ENCODE results near the gene CDHR1.

The CDHR1 gene

GRCh38 chr10:84262190-84262956, 68.0 kb downstream of the CDHR1 start:
- no peak for DNase-seq (ENCODE audit: low read depth, low spot score)

DNA sequence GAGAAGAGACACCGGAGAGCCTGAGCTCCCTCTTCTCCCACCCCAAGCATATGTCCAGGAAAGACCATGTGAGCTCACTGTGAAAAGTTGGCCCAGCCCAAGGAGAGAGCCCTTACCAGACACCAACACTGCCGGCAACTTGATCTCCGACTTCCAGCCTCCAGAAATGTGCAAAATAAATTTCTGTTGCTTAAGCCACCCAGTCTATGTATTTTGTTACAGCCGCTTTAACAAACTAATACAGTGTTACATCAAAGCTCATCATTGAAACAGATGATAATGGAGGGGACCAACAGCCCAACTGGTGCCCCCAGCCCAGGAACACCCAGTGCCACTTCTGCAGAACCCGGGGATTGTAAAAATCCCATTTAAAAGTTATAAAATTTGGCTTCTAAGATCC, 69.4 kb downstream of the CDHR1 start:
- no peak for DNase-seq (ENCODE audit: low read depth, low spot score)

DNA sequence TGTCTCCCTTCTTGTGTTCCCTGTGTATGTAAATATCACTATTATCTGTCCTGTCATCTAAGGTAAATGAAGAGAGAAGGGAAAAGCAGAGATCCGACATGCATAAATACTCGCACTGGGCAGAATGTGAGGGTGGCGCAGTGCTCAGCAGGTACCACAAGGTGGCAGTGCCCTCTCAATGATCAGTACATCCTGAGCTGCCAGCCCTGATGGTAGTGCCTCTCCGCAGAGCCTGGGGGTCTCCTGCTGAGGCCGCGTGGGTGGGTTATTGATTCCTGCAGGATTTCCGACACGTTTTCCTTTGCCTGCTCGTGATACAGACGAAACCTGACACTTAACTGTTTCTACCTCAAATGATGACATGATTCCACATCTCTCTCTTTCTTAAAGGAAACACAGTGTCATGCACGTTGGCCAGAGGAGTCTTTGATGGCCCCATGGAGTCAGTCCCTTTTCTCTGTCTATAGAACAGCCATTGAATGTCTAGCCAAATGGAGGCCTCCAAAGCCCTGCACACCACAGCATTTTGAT, 70.3 kb downstream of the CDHR1 start:
- peak; percentile 47 for DNase-seq (ENCODE audit: low read depth, low spot score)

DNA sequence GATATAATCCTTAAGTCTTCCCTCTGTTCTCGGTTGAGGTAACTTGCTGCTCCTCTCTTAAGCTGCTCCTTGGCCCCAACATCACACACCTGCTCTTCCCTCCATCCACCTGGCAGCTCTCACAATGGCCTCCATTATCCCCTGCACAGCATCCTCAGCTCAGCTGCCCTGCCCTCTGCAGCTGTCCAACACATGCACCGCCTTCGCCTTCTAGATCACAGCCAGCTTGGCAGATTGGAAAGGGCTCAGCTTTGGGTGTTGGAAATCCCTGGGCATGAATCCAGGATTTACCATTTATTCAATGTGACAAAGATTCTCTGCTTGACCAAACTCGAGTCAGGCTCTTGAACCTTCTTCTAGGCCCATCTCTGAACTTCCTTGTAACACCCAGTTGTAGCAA, 71.1 kb downstream of the CDHR1 start:
- no peak for DNase-seq (ENCODE audit: low read depth, low spot score)

DNA sequence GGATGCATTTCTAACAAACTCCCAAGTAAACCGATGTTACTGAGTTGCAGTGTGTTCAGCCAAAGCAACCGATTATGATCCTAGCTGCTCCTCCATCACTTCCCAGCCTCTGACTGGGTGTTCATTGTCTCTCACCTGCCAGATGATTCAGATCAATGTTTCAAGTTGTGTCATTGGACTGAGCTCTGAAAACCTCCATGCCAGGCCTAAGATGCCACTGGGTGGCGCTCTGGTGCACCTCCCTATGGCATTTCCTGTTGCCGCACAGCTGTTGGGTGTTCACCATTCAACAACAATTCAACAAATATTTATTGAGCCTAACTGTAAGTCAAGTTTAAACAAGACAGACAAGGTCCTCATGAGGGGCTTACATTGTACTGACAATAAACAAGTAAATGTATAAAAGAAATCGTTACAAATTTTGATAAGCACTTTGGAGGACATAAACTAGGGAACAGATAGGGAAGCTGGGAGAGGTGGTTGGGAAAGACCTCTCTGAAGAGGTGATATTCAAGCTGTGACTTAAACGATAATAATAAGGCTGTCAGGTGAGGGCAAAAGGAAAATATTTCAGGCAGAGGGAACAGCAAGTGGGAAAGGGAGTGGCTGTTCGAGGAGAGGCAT, 73.3 kb downstream of the CDHR1 start:
- peak; percentile 9 for DNase-seq (ENCODE audit: low read depth, low spot score)

DNA sequence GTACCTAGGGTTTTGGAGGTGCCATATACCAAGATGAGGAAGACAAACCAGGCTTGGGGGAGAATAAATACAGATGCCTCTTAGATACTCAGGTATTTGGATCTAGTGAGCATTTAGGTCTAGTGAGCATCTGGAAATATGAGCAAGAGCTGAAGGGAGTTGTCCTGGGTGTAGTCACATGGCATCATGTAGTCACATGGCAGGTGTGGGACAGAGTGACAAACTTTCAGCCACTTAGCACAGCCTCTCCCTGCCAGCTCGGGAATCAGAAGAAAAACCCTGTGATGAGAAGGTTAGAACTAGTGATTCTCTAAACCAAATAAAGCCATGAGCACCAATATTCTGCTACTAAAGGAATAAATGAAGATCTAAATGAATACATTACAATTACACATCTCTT, 74.8 kb downstream of the CDHR1 start:
- DNase-seq (ENCODE audit: low read depth, low spot score), result no peak
